H4 (cell line): Measurements from ENCODE around the gene TM9SF3. TPM values are rescaled to one million over a fixed set of nuclear protein-coding genes. Genes with fewer than 3 reads are reported as not detected.
"Not testable (repeated sequence)": the region's sequence is repeated elsewhere in the genome, so short reads cannot be mapped to it uniquely, and the experiment has no call there.

ENCODE experiments used
- DNase-seq: peaks from one replicate; pipeline ENCODE4 v3.0.0-alpha.2; 2015; ENCODE audit warnings: low spot score
- total RNA-seq: library from RNA; depleted of rRNA; stranded (reverse); fragments of >200 nt; shearing (Covaris generic); gene quantifications from 2 replicates; pipeline ENCODE4 v1.2.3, GENCODE V29; 2014

Gene TM9SF3
- total RNA-seq, 1 experiment from 2014 or later, result 72.4 TPM

- no peak for DNase-seq
These were observed 16.3 kb downstream of the TM9SF3 start for GRCh38 chr10:96570511-96570910.

GRCh38 chr10:96568402-96568801 is 18.4 kb downstream of the TM9SF3 start:
- DNase-seq, result no peak

- DNase-seq, result peak; percentile 41
These were observed 21.0 kb downstream of the TM9SF3 start for GRCh38 chr10:96565774-96566173.

GRCh38 chr10:96560966-96561887 is 25.6 kb downstream of the TM9SF3 start:
- DNase-seq, result no peak

- DNase-seq, result no peak
These were observed 26.3 kb downstream of the TM9SF3 start for GRCh38 chr10:96560489-96560888.

GRCh38 chr10:96556003-96556402 is 30.8 kb downstream of the TM9SF3 start:
- peak; percentile 6 for DNase-seq

GRCh38 chr10:96555330-96555729 is 31.5 kb downstream of the TM9SF3 start:
- DNase-seq, result no peak

- no peak for DNase-seq
These were observed 38.2 kb downstream of the TM9SF3 start for GRCh38 chr10:96548589-96548988.

- not testable (repeated sequence) for DNase-seq
These were observed 41.3 kb downstream of the TM9SF3 start for GRCh38 chr10:96545558-96545957.

- DNase-seq, result no peak
These were observed 44.9 kb downstream of the TM9SF3 start for GRCh38 chr10:96541921-96542320.

GRCh38 chr10:96540240-96540639 is 46.6 kb downstream of the TM9SF3 start:
- DNase-seq, result no peak

GRCh38 chr10:96538683-96539082 is 48.1 kb downstream of the TM9SF3 start:
- no peak for DNase-seq

GRCh38 chr10:96536129-96536528 is 50.7 kb downstream of the TM9SF3 start:
- no peak for DNase-seq

GRCh38 chr10:96532523-96532922 is 54.3 kb downstream of the TM9SF3 start:
- no peak for DNase-seq

GRCh38 chr10:96529634-96530279 is 57.1 kb downstream of the TM9SF3 start:
- DNase-seq, result no peak

GRCh38 chr10:96524741-96525140 is 62.1 kb downstream of the TM9SF3 start:
- DNase-seq, result no peak

GRCh38 chr10:96517284-96517683 is 69.5 kb downstream of the TM9SF3 start:
- no peak for DNase-seq

GRCh38 chr10:96516337-96516736 is 70.5 kb downstream of the TM9SF3 start:
- no peak for DNase-seq

GRCh38 chr10:96513698-96514561 is 72.9 kb downstream of the TM9SF3 start, which contains the start of gene TLL2:
TSS of gene TLL2 (minus strand) at chr10:96513926. CDS start at chr10:96513685, 241 bp downstream.
- DNase-seq, result peak; percentile 84

GRCh38 chr10:96513305-96513697 is 73.5 kb downstream of the TM9SF3 start:
- DNase-seq, result no peak

GRCh38 chr10:96512524-96513304 is 74.1 kb downstream of the TM9SF3 start:
- DNase-seq, result no peak
